ENCODE measurements around the gene KATNIP.

The KATNIP gene

DNA sequence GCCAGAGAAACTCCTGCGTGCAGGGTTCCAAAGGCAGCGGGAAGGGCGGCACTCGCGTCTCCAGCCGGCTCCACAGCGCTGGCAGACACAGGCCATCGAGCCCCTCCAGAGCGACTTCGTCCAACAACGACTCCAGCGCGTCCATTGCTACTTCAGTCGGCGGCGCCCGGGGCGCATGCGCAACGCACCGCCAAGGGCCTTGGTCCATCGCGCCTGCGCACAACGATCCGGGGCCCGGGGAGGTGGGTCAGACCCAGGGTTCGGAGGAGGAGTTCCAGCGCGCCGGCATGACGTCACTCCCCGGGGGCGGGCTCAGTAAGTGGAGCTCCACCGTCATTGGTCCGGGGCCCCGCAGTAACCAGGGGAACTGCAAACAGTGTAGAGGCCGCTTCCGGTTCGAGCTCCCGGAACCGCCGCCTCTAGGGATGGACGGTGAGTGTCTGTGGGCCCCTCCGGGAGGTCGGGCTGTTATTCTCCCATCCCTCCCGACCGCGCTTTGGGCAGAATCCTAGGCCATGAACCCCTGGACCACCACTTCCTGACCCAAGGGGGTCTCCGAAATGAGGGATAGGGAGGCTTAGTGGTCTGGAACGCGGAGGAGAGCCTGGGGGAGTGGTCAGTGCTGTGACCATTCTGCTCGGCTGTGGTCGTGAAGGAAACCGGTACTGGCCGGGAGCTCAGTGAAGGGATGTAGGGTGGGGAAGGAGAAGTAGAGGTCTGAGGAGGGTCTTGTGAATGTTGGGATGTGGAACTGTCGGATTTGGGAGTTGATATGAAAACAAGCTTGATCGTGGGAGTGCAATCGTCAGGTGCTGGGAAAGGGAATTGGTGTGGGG, at the start of gene KATNIP, which contains the start of gene GTF3C1:
KATNIP (plus strand) TSS at position 399 of the 836 bp plus-strand sequence; CDS start at position 426, 27 bp downstream.
GTF3C1 (minus strand) TSS at position 168 of the 836 bp plus-strand sequence; CDS start at position 145, 23 bp downstream.
- DNase-seq (ENCODE audit: low read depth in 2 of 2, low spot score in 1 of 2) = peak; percentile 100

DNA sequence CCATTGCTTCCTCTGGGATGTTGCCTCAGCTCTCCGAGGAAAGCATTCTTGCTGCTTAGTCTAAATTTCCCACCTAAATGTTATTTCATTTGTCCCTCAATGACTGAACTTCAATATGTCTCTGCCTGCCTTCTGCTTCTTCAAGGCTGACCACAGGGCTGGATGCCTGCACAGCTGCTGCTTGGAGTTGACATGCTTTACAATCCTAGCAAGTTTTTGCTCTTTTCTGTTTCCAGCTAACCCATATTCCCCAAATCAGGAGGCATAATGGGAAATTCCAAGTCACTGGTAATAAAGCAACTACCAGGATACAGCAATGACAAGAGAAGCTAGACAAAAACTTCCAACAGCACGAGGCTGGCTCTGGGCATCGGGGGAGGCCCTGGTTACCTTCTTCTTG, 49.1 kb upstream of the KATNIP start:
- DNase-seq (ENCODE audit: low read depth in 2 of 2, low spot score in 1 of 2) = no peak

DNA sequence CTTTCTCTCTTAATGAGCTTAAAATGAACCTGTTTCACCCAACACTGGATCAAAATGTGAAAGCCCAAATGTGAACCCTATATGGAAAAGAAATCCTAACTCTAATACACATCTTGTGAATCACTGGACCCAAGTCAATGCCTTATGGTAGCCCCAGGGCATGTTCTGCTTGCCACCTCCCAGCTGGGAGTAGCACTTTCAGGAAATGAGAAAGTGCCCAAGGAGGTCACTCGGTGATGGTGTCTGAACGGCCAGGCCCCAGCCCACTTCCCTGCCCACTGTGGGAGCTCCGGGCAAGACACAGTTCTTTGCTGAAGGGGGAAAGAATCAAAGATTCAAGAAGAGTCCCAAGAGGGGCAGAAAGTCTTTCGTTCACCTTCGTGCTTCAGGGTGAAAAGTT, 46.3 kb upstream of the KATNIP start:
- DNase-seq (ENCODE audit: low read depth in 2 of 2, low spot score in 1 of 2) = no peak

DNA sequence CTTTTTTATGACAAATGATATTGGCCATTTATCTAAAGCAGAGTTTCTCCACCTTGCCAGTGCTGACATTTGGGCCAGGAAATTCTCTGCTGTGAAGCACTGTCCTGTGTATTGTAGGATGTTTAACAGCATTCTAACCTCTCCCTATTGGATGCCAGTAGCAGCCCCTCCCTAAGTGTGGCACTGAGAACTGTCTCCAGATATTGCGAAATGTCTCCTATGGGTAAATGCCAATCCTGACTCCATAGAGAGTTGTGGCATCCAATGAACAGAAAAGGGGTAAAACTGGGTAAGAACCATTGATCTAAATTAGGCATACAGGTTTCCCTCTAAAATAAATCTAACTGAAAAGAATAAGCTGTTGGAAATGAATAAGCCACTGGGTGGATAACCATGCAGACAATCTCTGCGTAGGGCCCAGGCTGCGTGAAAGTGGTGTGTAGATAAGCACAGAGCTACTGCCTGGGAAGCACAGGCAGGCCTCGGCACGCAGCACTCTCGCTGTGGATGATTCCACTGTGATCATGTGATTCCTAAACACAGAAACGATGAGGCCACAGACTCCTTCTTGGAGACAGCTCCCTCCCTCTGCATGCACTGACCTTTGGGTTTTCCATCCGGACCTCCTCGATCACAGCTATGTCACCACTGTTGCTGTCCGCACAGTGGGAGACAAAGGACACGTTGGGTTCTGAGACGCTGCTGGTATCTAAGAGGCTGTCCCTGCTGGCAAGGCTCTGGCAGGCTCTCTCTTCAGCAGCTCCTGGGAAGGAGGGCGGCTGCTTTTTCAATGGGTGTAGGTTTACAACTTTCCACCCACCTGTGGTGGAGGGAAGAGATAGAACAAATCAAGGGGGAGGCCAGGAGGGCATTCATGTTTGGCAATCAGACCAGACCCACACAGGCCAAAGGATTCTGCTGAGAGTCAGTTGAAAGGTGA, 44.4 kb upstream of the KATNIP start:
- no peak for DNase-seq (ENCODE audit: low read depth in 2 of 2, low spot score in 1 of 2)

DNA sequence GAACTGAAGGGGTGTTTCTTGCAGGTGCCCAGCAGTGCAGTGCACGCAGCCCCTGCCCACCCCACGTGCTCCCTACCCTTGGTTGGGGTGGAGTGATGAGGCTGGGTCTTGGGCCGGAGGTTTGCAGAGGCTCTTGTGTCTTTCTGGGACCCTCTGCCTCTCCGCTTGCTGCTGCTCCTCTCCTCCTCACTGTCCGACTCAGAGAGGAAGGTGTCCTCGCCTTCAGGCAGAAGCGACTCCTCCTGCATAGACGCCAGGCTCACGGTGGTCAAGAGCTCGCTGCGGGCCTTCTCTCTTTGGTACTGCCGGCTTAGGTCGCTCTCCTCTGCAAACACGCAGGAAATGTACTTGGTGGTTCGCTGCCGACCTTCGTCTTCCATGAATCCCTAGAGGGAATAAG, 43.2 kb upstream of the KATNIP start:
- DNase-seq (ENCODE audit: low read depth in 2 of 2, low spot score in 1 of 2) = no peak

DNA sequence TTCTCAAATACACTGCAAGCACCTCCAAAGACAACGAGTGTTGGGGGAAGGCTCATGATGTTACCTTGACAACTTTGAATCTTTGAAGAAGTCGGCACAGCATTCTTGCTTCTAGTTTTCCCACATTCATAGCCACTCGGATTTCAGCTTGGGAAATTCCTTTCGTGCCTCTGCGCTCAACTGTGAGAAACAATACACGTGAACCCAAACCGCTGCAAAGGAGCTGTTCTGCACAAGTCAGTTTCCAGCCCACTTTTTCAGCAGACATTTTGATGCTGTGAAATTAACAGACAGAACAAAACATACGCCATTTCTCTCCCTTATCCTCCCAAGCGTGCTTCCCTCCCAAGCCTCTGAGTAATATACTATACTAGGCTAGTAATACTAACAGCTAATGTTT, 41.5 kb upstream of the KATNIP start:
- DNase-seq (ENCODE audit: low read depth in 2 of 2, low spot score in 1 of 2) = no peak

DNA sequence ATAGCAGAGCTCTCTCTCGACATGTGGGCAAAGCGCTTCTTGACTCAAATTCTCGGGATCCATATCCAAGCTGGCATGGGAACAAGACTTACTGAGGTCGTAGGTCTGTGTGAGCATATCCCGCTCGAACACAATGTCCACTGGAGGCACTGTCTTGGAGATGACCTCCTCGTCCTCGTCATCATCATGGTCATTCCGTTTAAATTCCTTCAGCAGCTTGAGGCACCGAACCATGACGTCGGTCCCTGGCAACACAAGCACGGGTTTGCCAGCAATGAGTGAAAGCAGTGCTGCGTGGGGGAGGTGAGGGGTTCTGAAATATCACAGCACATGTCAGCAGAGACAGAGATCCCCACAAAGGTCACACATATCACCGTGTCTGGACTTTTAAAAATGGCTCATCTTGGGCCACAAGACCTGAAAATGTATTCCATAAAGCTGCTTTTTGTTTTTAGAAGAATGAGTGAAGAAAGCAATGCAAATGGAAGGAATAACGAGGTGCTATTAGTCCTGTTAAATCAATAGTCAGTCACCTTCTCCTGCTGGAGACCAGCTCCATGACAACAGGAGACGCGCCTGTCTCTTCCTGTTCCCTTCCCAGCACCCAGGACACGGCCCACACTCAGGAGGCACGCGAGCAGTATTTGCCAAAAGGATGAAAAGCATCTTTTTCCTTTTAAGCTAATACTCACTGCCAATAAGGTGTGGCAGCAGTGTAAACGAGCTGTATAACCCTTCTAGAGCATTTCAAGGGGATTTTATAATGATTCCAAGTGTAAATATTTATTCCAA, 38.1 kb upstream of the KATNIP start:
- DNase-seq (ENCODE audit: low read depth in 2 of 2, low spot score in 1 of 2) = no peak

DNA sequence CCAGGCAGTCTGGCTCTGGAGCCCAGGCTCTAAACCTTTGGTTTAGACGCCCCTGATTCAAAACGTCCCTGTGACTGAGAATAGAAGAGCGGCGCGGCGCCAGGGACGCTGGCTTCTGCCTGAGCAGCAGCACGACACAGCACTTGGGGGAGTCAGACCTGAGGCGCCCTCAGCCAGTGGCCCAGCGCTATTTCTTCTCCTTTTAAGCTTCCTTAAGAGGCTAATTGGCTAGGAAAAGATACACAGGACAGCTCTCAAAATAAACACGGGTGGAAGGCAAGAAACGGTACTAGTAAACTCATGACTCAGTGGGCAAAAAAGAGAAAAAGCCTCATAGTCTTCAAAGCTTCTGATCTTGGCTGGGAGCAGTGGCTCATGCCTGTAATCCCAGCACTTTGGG, 35.1 kb upstream of the KATNIP start:
- DNase-seq (ENCODE audit: low read depth in 2 of 2, low spot score in 1 of 2) = no peak

DNA sequence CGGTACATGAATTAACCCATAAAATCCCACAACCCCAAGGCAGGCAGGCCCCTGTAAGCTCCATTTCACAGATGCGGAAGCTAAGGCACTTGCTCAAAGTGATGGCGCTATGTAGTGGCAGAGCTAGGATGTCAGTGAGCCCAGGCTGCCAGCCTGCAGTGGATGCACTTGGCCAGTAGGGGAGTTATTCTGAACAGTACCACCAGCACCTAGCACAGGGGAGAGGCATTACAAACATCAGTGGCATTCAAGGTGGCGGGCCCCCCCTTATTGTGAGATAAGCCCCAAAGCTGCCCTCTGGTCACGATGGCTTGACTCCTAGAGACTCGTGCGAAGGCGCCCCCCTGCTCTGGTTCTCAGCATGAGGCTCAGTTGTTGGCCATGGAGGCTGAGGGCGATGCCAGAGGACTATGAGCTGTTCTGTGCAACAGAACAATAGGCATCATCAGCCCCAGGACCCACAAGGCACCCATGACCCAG, 34.0 kb upstream of the KATNIP start:
- DNase-seq (ENCODE audit: low read depth in 2 of 2, low spot score in 1 of 2) = no peak

DNA sequence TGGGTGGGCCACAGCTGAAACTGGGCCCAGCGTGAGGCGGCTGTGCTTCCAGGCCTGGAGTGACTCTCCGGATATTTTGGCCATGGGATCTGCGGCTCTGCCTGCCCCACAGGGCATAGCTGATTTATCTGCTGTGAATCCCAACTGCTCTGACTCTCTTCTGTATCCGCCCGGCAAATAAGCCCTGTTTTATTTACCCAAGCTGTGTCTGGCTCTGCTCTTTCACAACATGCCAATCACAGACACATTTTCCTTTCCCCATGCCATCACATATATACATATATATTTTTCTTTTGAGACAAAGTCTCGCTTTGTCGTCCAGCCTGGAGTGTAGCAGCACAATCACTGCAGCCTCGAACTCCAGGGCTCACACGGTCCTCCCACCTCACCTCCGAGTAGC, 33.6 kb upstream of the KATNIP start:
- no peak for DNase-seq (ENCODE audit: low read depth in 2 of 2, low spot score in 1 of 2)

DNA sequence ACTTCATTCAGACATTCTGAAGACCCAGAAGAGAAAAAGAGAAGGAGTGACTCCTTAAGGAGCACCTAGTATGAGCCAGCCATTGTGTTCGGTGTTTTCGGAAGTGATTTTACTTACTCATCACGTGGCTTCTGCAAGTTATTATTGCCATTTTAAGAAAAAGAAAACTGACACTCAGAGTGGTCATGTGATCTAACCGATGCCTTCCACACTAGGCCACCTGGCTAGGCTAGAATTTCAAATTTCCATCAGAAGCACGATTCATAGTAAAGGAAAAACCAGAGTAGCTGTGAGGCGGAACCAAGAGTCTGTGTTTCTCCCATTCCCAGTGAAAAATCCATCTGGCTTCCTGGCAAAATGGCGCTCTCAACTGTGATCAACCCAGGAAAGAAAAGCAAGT, 32.3 kb upstream of the KATNIP start:
- no peak for DNase-seq (ENCODE audit: low read depth in 2 of 2, low spot score in 1 of 2)

DNA sequence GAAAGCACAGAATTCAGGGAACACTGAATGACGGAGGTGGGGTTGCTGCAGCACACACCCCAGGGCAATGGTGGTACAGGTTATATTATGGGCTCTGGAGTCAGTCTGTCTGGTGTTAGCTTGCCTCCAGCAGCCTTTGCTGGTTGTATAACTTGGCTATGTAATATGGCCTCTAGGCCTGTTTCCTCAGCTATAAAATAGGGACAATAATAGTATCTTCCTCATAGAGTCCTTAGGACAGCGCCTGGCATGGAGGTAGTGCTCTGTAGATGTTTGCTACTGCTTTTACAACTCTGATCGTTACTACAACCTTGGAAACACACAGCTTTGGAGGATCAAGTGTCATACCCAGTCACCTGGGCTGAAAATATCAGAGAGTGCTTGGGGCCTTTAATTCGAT, 31.7 kb upstream of the KATNIP start:
- no peak for DNase-seq (ENCODE audit: low read depth in 2 of 2, low spot score in 1 of 2)

DNA sequence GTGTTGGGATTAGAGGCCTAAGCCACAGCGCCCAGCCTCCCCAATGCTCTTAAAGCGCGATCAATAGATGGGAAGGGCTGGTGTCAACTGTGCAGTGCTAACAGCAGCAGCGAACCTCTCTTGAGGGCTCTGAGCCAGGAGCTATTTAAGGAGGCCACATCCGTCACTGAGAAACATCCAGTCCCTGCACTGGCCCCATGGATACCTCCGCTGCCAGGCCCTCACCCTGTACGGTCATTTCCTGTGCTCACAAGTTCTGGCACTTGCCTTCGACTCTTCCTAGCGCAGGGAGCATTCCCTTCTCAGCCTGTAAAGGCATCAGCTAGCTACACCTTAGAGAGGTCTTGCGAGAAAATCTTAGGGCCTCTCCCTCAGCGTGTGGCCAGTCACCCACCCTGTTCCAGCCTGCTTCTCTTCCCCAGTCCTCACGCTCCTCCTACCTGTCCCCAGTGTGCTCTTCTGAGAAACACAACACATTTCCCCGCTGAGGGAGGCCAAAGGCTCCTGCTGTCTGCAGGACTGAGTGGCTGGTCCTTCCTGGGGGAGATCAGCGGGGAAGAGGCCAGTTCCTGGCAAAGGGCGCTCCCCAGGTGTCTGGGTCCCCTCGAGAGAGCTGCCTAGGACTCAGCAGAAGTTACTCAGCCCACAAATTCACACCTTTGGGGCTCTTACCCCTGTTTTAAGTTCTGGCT, 28.8 kb upstream of the KATNIP start:
- no peak for DNase-seq (ENCODE audit: low read depth in 2 of 2, low spot score in 1 of 2)

DNA sequence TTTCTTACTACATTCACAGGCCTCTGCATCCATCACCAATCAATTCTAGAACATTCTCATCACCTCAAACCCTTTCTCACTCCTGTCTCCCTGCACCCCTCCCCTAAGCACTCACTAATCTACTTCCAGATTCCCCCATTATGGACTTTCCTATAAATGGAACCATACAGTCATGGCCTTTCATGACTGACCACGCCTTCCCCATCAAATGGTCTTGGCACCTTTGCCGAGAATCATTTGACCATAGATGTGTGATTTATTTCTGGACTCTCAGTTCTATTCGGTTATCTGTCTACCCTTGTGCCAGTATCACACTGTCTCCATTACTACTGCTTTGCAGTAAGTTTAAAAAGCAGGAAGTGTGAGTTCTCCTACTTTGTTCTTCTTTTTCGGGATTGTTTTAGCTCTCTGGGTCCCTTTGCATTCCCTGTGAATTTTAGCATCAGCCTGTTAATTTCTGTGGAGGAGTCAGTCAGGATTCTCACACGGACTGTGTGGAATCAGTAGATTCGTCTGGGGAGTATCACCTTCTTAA, 27.7 kb upstream of the KATNIP start:
- no peak for DNase-seq (ENCODE audit: low read depth in 2 of 2, low spot score in 1 of 2)

DNA sequence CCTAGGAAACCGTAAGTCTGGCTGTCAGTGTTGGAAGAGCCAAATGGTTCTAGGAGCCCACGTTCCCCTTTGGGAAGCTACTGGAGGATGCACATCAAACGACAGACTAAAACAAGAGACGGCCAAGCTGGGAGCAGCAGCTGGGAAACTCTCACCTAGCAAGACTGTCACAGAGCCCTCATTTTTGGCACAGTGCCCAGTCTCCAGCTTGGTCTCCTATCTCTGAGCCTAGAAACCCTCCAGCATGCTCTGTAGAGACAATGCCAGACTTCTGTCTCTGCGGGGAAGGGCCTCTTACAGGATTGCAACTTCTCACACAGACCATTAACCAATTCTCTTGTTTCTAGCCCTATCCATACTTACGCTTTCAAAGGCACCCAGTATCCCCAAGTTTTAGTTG, 23.8 kb upstream of the KATNIP start:
- no peak for DNase-seq (ENCODE audit: low read depth in 2 of 2, low spot score in 1 of 2)

DNA sequence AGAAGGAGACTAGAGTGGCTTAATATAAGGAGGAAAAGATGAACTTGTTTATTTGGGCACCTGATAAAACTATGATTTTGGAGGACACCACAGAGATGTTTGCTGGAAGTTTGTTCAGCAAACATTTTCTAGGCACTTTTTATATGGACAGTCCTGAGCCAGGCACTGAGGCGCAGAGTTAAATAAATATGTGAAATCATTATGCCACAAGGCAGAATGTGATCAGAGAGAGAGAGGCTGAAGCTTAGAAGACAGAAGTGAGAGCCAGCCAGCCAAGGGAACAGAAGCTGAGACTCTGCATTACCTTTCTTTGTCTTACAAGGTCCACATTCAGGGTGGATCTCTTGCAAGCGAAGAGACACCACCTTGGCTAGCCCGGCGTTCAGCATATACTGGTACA, 21.6 kb upstream of the KATNIP start:
- DNase-seq (ENCODE audit: low read depth in 2 of 2, low spot score in 1 of 2) = no peak

DNA sequence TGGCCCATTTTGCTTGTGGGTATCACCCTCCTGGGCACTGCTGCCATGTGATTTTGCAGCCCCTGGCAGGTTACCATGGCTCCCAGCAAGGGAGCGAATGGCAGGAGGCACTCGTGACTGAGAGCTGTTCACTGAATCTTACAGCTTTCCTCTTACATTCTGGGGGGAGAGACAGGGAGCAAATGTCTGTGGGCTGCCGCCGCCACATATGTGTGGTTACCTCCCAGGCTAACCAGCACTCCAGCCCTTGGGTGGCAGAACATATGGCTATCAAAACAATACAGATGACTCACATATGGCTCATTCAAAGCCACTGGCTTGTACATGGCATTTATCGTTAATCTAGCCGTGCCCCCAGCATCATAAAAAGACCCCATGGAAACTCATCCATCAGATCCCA, 20.0 kb upstream of the KATNIP start:
- DNase-seq (ENCODE audit: low read depth in 2 of 2, low spot score in 1 of 2) = no peak

DNA sequence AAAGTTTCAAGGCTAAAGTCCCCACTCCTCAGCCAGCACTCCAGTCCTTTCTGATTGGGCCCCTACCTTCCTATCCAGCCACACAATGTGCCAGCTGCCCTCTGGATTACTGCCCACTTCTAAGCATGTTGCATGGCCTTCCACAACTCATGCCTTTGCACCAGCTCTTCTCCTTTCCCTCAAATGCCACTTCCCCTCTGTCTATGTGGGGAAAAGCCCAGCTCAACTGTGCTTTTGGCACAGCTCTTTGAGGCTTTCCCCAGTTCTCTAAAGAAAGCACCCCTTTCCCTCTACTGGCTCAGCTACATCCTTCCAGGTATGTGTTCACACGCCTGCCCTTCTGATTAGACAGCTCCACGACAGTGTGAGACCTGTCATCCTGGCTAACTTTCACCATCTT, 18.8 kb upstream of the KATNIP start:
- DNase-seq (ENCODE audit: low read depth in 2 of 2, low spot score in 1 of 2) = no peak

DNA sequence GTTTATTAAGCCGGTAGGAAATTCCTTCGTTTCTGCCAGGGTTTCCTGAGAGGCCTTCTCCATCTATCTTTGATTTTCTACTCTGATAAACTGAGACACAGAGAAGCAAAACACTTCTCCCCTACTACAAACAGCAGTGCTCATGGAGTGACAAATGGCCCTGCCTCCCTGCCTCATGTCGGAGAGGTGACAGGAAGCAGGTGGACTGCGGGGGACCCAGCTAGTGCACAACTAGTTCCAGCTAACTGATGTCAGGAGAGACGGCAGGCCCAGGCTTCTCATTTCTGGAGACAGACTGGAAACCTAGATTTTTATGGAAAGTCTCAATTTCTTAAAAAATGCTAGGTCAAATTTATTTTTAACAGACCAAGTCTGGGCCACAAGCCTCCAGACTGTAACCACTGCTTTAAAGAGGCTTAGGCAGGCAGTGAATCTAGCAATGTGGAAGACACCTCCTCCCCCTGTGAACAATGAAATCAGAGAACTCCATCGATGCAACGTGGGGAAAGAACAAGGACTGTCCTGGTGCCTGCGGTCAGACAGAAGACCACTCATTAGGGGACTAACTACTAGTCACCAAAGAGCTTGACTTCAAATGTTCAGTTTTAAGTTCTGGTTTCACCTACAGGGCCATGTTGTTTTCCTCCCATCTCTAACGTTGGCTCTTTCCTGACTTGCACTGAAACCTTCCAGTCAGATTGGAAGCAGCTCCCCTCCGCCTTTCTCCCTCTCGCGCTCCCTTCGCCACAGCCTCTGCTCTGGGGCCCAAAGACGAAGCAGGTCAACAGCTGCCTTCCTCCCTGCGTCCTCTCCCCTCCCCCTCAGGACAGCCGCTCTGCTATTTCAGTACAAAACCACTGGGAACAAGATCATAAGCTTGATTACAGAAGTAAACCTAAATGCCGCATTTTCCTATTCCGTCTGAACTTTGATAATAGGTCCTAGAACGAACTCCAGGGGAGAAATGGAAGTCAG, 17.8 kb upstream of the KATNIP start:
- DNase-seq (ENCODE audit: low read depth in 2 of 2, low spot score in 1 of 2) = no peak
